Peyer's patch (tissue), 4 donors: ENCODE data around the gene GNL3. TPM values are rescaled to one million over a fixed set of nuclear protein-coding genes. Genes with fewer than 3 reads are reported as not detected.

ENCODE experiments used
- DNase-seq, 3 donors: peaks; one replicate each; pipeline ENCODE4 v3.0.0-alpha.2; 2017 to 2019
- H3K27ac ChIP-seq, 4 donors: fragments of 200-600 bp; sonication (generic); one replicate each; pipeline ENCODE4 v1.5.1; 2016 to 2019
- H3K27me3 ChIP-seq, 2 donors: fragments of 200-600 bp; sonication (generic); one replicate each; pipeline ENCODE4 v1.5.1; 2019
- H3K36me3 ChIP-seq, 3 donors: fragments of 200-600 bp; sonication (generic); one replicate each; pipeline ENCODE4 v1.5.1; 2016 to 2019
- H3K4me1 ChIP-seq, 4 donors: fragments of 200-600 bp; sonication (generic); one replicate each; pipeline ENCODE4 v1.5.1; 2016 to 2019
- H3K4me3 ChIP-seq, 4 donors: fragments of 200-600 bp; sonication (generic); 1 replicate in 3 of 4; 2 replicates in 1 of 4; pipeline ENCODE4 v1.5.1; 2016 to 2019; ENCODE audit warnings: mild to moderate bottlenecking in 1 of 4
- H3K9me3 ChIP-seq, 4 donors: fragments of 200-600 bp; sonication (generic); one replicate each; pipeline ENCODE4 v1.5.1; 2016 to 2019; ENCODE audit warnings: mild to moderate bottlenecking in 1 of 4
- POLR2A ChIP-seq, 2 donors: fragments of 450-650 bp; IDR thresholded peaks; one replicate each; pipeline ENCODE4 v1.5.1; 2017; ENCODE audit warnings: antibody characterized with exemption in 2 of 2, mild to moderate bottlenecking in 2 of 2, moderate library complexity in 2 of 2
- small RNA-seq, 2 donors: library from RNA; depleted of rRNA; stranded (forward); fragments of <200 nt; gene quantifications; one replicate each; pipeline ENCODE3, GENCODE V24; 2016
- total RNA-seq, 4 donors: library from RNA; depleted of rRNA; stranded (reverse); fragments of >200 nt; gene quantifications; one replicate each; pipeline ENCODE4 v1.1.0, GENCODE V29; 2016
- TF ChIP-seq, protein P1 (sequence below), 6 experiments: fragments of 450-650 bp in 4 of 6; fragments of 200-600 bp in 2 of 6; sonication (generic) in 1 of 6; IDR thresholded peaks; one replicate each; pipeline ENCODE4 v1.5.1; 2017 to 2019; ENCODE audit warnings: antibody characterized with exemption in 6 of 6, mild to moderate bottlenecking in 3 of 6, moderate library complexity in 1 of 6

The GNL3 gene
- total RNA-seq, 4 donors from 2014 or later: 21.5 to 249 (median 48.6) TPM

DNA sequence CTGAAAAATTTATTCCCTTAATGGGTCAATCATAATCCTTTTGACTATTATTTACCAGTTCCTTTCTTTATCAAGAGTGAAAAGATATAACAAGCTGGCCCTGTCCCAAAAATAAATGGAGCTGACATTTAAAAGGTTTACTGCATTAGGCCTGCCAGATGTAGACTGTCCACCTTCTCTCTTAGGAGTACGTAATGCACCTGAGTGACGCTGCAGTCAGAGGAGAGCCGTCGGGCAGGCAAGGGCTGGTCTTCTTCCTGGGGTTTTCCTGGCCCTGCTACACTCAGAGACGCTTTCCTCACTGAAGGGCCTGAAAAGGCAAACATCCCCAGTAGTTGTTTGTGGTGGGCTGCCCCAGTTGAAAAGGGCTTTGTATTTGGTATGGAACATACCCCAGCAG is 57.3 kb downstream of the GNL3 start:
- Histone ChIP-seq H3K4me3 (no peak overlapping the region), H3K27ac (no peak overlapping the region), H3K9me3 (no peaks in the 10 kb centered on the region), H3K27me3 (no peaks in the 10 kb centered on the region), H3K4me1 (no peaks in the 10 kb centered on the region), H3K36me3 (peaks cover 0 to 73% (median 0%) of the 10 kb centered on the region in 3 donors)
- TF ChIP-seq POLR2A (IDR thresholded peaks at IDR 0.05): no peak
- TF ChIP-seq, protein P1, sequence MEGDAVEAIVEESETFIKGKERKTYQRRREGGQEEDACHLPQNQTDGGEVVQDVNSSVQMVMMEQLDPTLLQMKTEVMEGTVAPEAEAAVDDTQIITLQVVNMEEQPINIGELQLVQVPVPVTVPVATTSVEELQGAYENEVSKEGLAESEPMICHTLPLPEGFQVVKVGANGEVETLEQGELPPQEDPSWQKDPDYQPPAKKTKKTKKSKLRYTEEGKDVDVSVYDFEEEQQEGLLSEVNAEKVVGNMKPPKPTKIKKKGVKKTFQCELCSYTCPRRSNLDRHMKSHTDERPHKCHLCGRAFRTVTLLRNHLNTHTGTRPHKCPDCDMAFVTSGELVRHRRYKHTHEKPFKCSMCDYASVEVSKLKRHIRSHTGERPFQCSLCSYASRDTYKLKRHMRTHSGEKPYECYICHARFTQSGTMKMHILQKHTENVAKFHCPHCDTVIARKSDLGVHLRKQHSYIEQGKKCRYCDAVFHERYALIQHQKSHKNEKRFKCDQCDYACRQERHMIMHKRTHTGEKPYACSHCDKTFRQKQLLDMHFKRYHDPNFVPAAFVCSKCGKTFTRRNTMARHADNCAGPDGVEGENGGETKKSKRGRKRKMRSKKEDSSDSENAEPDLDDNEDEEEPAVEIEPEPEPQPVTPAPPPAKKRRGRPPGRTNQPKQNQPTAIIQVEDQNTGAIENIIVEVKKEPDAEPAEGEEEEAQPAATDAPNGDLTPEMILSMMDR (IDR thresholded peaks at IDR 0.05): no peak
- no peak for DNase-seq

DNA sequence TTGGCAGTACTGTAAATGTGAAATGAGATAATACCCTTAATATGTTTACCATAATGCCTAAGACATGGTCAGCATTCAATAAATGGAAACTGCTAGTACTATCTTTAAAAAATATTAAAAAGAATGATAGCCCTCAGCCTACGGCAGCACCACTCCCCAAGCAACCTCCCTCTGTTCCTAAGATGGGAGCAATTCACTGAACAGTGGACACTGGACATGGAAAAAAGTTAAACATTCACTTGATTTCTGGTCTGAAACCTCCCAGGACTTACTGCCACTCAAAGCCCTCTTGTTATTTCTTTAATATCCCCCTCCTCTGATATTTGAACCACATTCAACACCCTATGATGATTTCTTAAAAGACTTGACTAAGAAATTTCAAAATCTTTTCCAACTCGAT is 57.9 kb downstream of the GNL3 start:
- no peak overlapping the region for H3K4me3 ChIP-seq
- no peak for TF ChIP-seq POLR2A (IDR thresholded peaks at IDR 0.05)
- TF ChIP-seq, protein P1 (IDR thresholded peaks at IDR 0.05): no peak
- no peaks in the 10 kb centered on the region for H3K9me3 ChIP-seq
- H3K4me1 ChIP-seq: no peaks in the 10 kb centered on the region
- H3K36me3 ChIP-seq: peaks cover 0 to 74% (median 0%) of the 10 kb centered on the region in 3 donors
- H3K27me3 ChIP-seq: no peaks in the 10 kb centered on the region
- H3K27ac ChIP-seq: no peak overlapping the region
- DNase-seq: no peak

Small RNA genes within 50 kb of the gene (small RNA-seq; reads per million reads assigned to genes)
- gene AC006254.2: 0 reads per million in 2 donors
- gene RF00569: 3,015 to 7,430 reads per million in 2 donors
- 0 reads per million in 2 donors for gene RF01183
- gene SNORD19: 0 reads per million in 2 donors
- 0 reads per million in 2 donors for gene SNORD19B
- gene SNORD69: 2,544 to 4,031 reads per million in 2 donors

Other genes starting within 250 kb of the GNL3 start
- 10 to 100 TPM; 18.8 to 24.8 (median 22.0) TPM for gene SEMA3G, start 240.9 kb upstream of the GNL3 start, total RNA-seq
- not detected for gene TNNC1, start 232.0 kb upstream of the GNL3 start, total RNA-seq
- 100 to 1,000 TPM in 3 of 4 donors, 10 to 100 TPM in 1; 65.7 to 150 (median 128) TPM for gene NISCH, start 230.4 kb upstream of the GNL3 start, total RNA-seq
- 10 to 100 TPM; 27.0 to 98.2 (median 67.2) TPM for gene STAB1, start 190.7 kb upstream of the GNL3 start, total RNA-seq
- gene NT5DC2, start 152.2 kb upstream of the GNL3 start, total RNA-seq: 10 to 100 TPM in 3 of 4 donors, 1 to 10 TPM in 1; 5.1 to 17.3 (median 14.7) TPM
- 1 to 10 TPM; 1.7 to 7.7 (median 4.1) TPM for gene UQCC5, start 149.4 kb upstream of the GNL3 start, total RNA-seq
- gene PBRM1, start 119 bp upstream of the GNL3 start, total RNA-seq: 100 to 1,000 TPM in 1 of 4 donors, 10 to 100 TPM in 3; 68.1 to 120 (median 82.1) TPM
- gene GLT8D1, start 19.8 kb downstream of the GNL3 start, total RNA-seq: 10 to 100 TPM; 25.6 to 31.2 (median 30.3) TPM
- 100 to 1,000 TPM in 1 of 4 donors, 10 to 100 TPM in 3; 33.8 to 123 (median 65.3) TPM for gene SPCS1, start 20.1 kb downstream of the GNL3 start, total RNA-seq
- gene NEK4, start 84.9 kb downstream of the GNL3 start, total RNA-seq: 10 to 100 TPM; 16.5 to 39.6 (median 20.6) TPM
- gene ITIH1, start 91.6 kb downstream of the GNL3 start, total RNA-seq: not detected
- gene ITIH3, start 108.8 kb downstream of the GNL3 start, total RNA-seq: 1 to 10 TPM in 2 of 4 donors, not detected in 2; 3.6 to 4.1 TPM
- gene ITIH4, start 144.6 kb downstream of the GNL3 start, total RNA-seq: 10 to 100 TPM in 1 of 4 donors, 1 to 10 TPM in 3; 1.1 to 19.8 (median 1.9) TPM
- 10 to 100 TPM in 2 of 4 donors, 1 to 10 TPM in 2; 2.3 to 28.9 (median 11.9) TPM for gene MUSTN1, start 149.0 kb downstream of the GNL3 start, total RNA-seq
- gene STIMATE, start 211.5 kb downstream of the GNL3 start, total RNA-seq: 10 to 100 TPM; 16.1 to 91.6 (median 17.0) TPM